HCT116 (cell line): Measurements from ENCODE around the gene KRT78. TPM values are rescaled to one million over a fixed set of nuclear protein-coding genes. Genes with fewer than 3 reads are reported as not detected.

Experiments
- ATAC-seq: fragments of 200-7000 bp; cut with Tn5 transposase; 2 replicates; pipeline ENCODE4 v1.9.1; 2020; ENCODE audit warnings: mild to moderate bottlenecking, moderate library complexity
- BruUV-seq: library from RNA; stranded (reverse); fragments of 400-500 nt; replicated peaks from 2 replicates; lab custom pipeline; 2021; lab: Mats Ljungman, UMichigan
- CTCF ChIA-PET: fragments of 300-600 bp; sonication (Branson Sonifier 250); formaldehyde crosslinking; loops from one replicate; lab custom pipeline; 2021; ENCODE audit warnings: antibody characterized with exemption; lab: Charles Lee
- POLR2A ChIA-PET: fragments of 300-600, 350-600 bp; sonication (Branson Sonifier 250); formaldehyde crosslinking; loops from one replicate; lab custom pipeline; 2021; ENCODE audit warnings: antibody characterized with exemption; lab: Charles Lee
- RAD21 ChIA-PET, 2 experiments: fragments of 300-600 bp; sonication (Branson Sonifier 250); formaldehyde crosslinking; loops; one replicate each; lab custom pipeline; 2023; ENCODE audit warnings: low total read pairs in 2 of 2; ENCODE audit not compliant: uncharacterized antibody in 2 of 2, unreplicated experiment in 2 of 2, low non-redundant PET in 1 of 2; lab: Charles Lee
- DNase-seq: peaks from one replicate; pipeline ENCODE4 v3.0.0-alpha.2; 2010; ENCODE audit warnings: low read depth, low spot score
- H2AFZ ChIP-seq: fragments of 200-600 bp; shearing (Covaris generic), sonication (generic); 2 replicates; pipeline ENCODE4 v1.6.1; 2017; ENCODE audit warnings: low read depth, mixed run types, mixed read lengths, antibody characterized with exemption, low read length; ENCODE audit not compliant: poor library complexity, severe bottlenecking
- H3K27ac ChIP-seq: 2 replicates; pipeline ENCODE4 v1.5.1; 2012; ENCODE audit warnings: low read depth, low read length
- H3K27me3 ChIP-seq: fragments of 200-600 bp; sonication (generic); 2 replicates; pipeline ENCODE4 v1.6.1; 2016; ENCODE audit warnings: mixed run types, low read length, mixed read lengths; ENCODE audit not compliant: insufficient read depth
- H3K36me3 ChIP-seq, 2 experiments: fragments of 200-500 bp in 1 of 2; fragments of 200-600 bp in 1 of 2; sonication (Bioruptor generic) in 1 of 2; sonication (generic) in 1 of 2; 2 replicates each; pipeline versions ENCODE4 v1.5.1 to v1.6.1; 2014 to 2016; ENCODE audit warnings: low read length in 2 of 2, inconsistent platforms in 1 of 2, mixed read lengths in 1 of 2, mixed run types in 1 of 2; ENCODE audit not compliant: insufficient read depth in 2 of 2, control insufficient read depth in 1 of 2
- H3K4me1 ChIP-seq, 2 experiments: fragments of 200-600 bp in 1 of 2; sonication (generic) in 1 of 2; 2 replicates each; pipeline versions ENCODE4 v1.5.1 to v1.6.1; 2012 to 2017; ENCODE audit warnings: low read length in 2 of 2, inconsistent platforms in 1 of 2, mild to moderate bottlenecking in 1 of 2, mixed read lengths in 1 of 2, mixed run types in 1 of 2, moderate library complexity in 1 of 2; ENCODE audit not compliant: insufficient read depth in 2 of 2, control insufficient read depth in 1 of 2
- H3K4me2 ChIP-seq: fragments of 200-600 bp; sonication (generic); 2 replicates; pipeline ENCODE4 v1.6.1; 2017; ENCODE audit warnings: mixed run types, low read length, mixed read lengths
- H3K4me3 ChIP-seq, 2 experiments: fragments of 200-600 bp in 1 of 2; sonication (generic) in 1 of 2; replicated peaks in 1 of 2; 2 replicates each; pipeline ENCODE4 v1.5.1; 2011 to 2016; ENCODE audit warnings: low read length in 2 of 2, control low read depth in 1 of 2, low read depth in 1 of 2, mild to moderate bottlenecking in 1 of 2, mixed read lengths in 1 of 2, mixed run types in 1 of 2
- H3K79me2 ChIP-seq: fragments of 200-600 bp; sonication (generic); 2 replicates; pipeline ENCODE4 v1.6.1; 2017; ENCODE audit warnings: mild to moderate bottlenecking, mixed run types, low read length, moderate library complexity, mixed read lengths; ENCODE audit not compliant: insufficient read depth
- H3K9ac ChIP-seq: fragments of 200-600 bp; sonication (generic); 2 replicates; pipeline ENCODE4 v1.6.1; 2016; ENCODE audit warnings: low read length, mixed read lengths
- H3K9me2 ChIP-seq: fragments of 200-600 bp; sonication (generic), shearing (Covaris generic); 2 replicates; pipeline ENCODE4 v1.6.1; 2017; ENCODE audit warnings: mixed run types, mild to moderate bottlenecking, moderate library complexity; ENCODE audit not compliant: insufficient read depth
- H3K9me3 ChIP-seq, 2 experiments: fragments of 200-500 bp in 1 of 2; fragments of 200-600 bp in 1 of 2; sonication (Bioruptor generic) in 1 of 2; sonication (generic) in 1 of 2; 2 replicates each; pipeline ENCODE4 v1.6.1; 2014 to 2017; ENCODE audit warnings: low read length in 2 of 2, mixed read lengths in 2 of 2, inconsistent platforms in 1 of 2, low read depth in 1 of 2, mild to moderate bottlenecking in 1 of 2, mixed run types in 1 of 2, moderate library complexity in 1 of 2; ENCODE audit not compliant: control insufficient read depth in 1 of 2, insufficient read depth in 1 of 2
- H4K20me1 ChIP-seq: fragments of 200-600 bp; sonication (generic), shearing (Covaris generic); 2 replicates; pipeline ENCODE4 v1.6.1; 2017; ENCODE audit warnings: mixed run types, mild to moderate bottlenecking, moderate library complexity; ENCODE audit not compliant: insufficient read depth
- CEBPB ChIP-seq: IDR thresholded peaks from 2 replicates; pipeline ENCODE4 v1.6.1; 2012; ENCODE audit warnings: low read depth
- CTCF ChIP-seq, 3 experiments: fragments of 200-600 bp in 1 of 3; sonication (generic) in 1 of 3; IDR thresholded peaks in 2 of 3; conservative IDR thresholded peaks in 1 of 3; 2 replicates each; pipeline ENCODE4 v1.5.1; 2012 to 2017; ENCODE audit warnings: low read depth in 2 of 3, low read length in 2 of 3, antibody characterized with exemption in 1 of 3, borderline replicate concordance in 1 of 3, control low read depth in 1 of 3, mild to moderate bottlenecking in 1 of 3, mixed read lengths in 1 of 3, mixed run types in 1 of 3, moderate library complexity in 1 of 3; ENCODE audit not compliant: insufficient read depth in 1 of 3
- EGR1 ChIP-seq: IDR thresholded peaks from 2 replicates; pipeline ENCODE4 v1.6.1; 2012; ENCODE audit warnings: low read depth
- EZH2 ChIP-seq: fragments of 200-600 bp; sonication (generic); IDR thresholded peaks from 2 replicates; pipeline ENCODE4 v1.6.1; 2017; ENCODE audit warnings: antibody characterized with exemption, mixed run types
- EZH2phosphoT487 ChIP-seq: fragments of 200-600 bp; IDR thresholded peaks from 2 replicates; pipeline ENCODE4 v1.6.1; 2018; ENCODE audit warnings: antibody characterized with exemption, borderline replicate concordance
- FOSL1 ChIP-seq: IDR thresholded peaks from 2 replicates; pipeline ENCODE4 v1.6.1; 2012; ENCODE audit warnings: low read depth
- JUND ChIP-seq: IDR thresholded peaks from 2 replicates; pipeline ENCODE4 v1.6.1; 2012
- POLR2A ChIP-seq: IDR thresholded peaks from 2 replicates; pipeline ENCODE4 v1.7.0; 2011; ENCODE audit warnings: borderline replicate concordance; ENCODE audit not compliant: insufficient read depth, insufficient read length; ENCODE audit errors: extremely low read depth
- RAD21 ChIP-seq: IDR thresholded peaks from 2 replicates; pipeline ENCODE4 v1.6.1; 2012; ENCODE audit warnings: low read depth, mild to moderate bottlenecking
- SIN3A ChIP-seq: IDR thresholded peaks from 2 replicates; pipeline ENCODE4 v1.6.1; 2012; ENCODE audit warnings: low read depth
- SP1 ChIP-seq: IDR thresholded peaks from 2 replicates; pipeline ENCODE4 v1.6.1; 2012; ENCODE audit warnings: low read depth
- TCF7L2 ChIP-seq: IDR thresholded peaks from 2 replicates; pipeline ENCODE4 v1.7.0; 2011; ENCODE audit warnings: borderline replicate concordance, inconsistent platforms; ENCODE audit not compliant: insufficient read depth, insufficient read length; ENCODE audit errors: extremely low read depth
- YY1 ChIP-seq: IDR thresholded peaks from 2 replicates; pipeline ENCODE4 v1.6.1; 2011; ENCODE audit warnings: low read length, low read depth, moderate library complexity, mild to moderate bottlenecking; ENCODE audit not compliant: insufficient replicate concordance; ENCODE audit errors: extremely low read depth
- ZFX ChIP-seq: fragments of 450-650 bp; IDR thresholded peaks from 2 replicates; pipeline ENCODE4 v1.6.1; 2017
- ZNF274 ChIP-seq: fragments of 200-500 bp; sonication (Bioruptor generic); IDR thresholded peaks from 2 replicates; pipeline ENCODE4 v1.6.1; 2014; ENCODE audit warnings: mild to moderate bottlenecking, low read depth, low read length, inconsistent platforms
- intact Hi-C: fragments of 100-400 bp; cut with micrococcal nuclease; formaldehyde crosslinking; loops from 2 replicates; pipeline ENCODE4 v1.10.0; 2022
- total RNA-seq: library from RNA; stranded (reverse); gene quantifications from one replicate; pipeline ENCODE4 v1.2.1, GENCODE V29; 2021; ENCODE audit not compliant: unreplicated experiment
- TF ChIP-seq, protein P1 (sequence below): IDR thresholded peaks from 2 replicates; pipeline ENCODE4 v1.6.1; 2012

The KRT78 gene
- total RNA-seq, 1 experiment from 2014 or later, result not detected

DNA sequence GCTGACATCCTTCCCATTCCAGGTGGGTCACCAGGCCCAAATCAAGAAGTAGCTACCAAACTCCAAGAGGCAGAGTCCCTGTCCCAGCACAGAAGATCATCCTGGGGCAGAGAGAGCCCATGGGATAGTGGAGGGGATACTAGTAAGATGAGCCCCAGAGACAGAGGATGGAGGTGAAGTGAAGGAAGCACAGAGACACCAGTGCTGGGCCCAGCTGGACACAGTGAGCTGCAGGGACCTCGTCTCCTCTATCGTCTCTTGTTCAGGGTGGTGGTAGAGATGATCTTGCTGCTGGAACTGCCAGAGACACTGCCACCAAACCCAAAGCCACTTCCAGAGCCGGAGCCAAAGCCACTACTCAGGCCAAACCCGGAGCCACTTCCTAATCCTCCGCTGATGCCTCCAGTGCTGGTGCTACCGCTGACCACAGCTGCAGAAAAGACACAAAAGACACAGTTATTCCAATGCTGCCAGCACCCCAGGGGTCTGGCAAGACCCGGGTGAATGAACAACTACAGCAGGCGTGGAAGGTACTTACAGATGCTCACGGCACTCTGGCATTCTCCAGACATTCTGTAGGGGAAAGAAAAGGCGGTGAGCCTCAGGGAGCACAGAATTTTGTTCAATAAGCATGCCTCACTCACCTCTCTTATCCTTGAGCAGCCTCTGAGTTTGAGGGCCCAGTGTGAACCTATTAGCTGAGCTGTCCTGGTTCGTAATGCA lies 41.8 kb downstream of the KRT78 start:
- Histone ChIP-seq H4K20me1 (no peaks in the 10 kb centered on the region), H2AFZ (no peak overlapping the region), H3K4me3 (no peak overlapping the region), H3K27ac (no peak overlapping the region), H3K9ac (no peak overlapping the region), H3K4me1 (peaks cover 0 to 6% of the 10 kb centered on the region in 2 experiments; a peak in 2 of 4 replicates), H3K9me2 (no peaks in the 10 kb centered on the region), H3K79me2 (no peaks in the 10 kb centered on the region), H3K36me3 (no peaks in the 10 kb centered on the region), H3K4me2 (no peak overlapping the region), H3K27me3 (peaks cover 10% of the 10 kb centered on the region; the same call in 1 of the 2 replicates), H3K9me3 (no peaks in the 10 kb centered on the region)
- ATAC-seq, result no peak
- DNase-seq, result no peak
- intact Hi-C loops, result no loop called here
- RAD21 ChIA-PET, result no interaction called here
- BruUV-seq, result no TSS peak
- POLR2A ChIA-PET, result no interaction called here
- CTCF ChIA-PET, result no interaction called here
- TF ChIP-seq EGR1 (no peak), TCF7L2 (no peak), FOSL1 (no peak), EZH2 (no peak), ZFX (no peak)

DNA sequence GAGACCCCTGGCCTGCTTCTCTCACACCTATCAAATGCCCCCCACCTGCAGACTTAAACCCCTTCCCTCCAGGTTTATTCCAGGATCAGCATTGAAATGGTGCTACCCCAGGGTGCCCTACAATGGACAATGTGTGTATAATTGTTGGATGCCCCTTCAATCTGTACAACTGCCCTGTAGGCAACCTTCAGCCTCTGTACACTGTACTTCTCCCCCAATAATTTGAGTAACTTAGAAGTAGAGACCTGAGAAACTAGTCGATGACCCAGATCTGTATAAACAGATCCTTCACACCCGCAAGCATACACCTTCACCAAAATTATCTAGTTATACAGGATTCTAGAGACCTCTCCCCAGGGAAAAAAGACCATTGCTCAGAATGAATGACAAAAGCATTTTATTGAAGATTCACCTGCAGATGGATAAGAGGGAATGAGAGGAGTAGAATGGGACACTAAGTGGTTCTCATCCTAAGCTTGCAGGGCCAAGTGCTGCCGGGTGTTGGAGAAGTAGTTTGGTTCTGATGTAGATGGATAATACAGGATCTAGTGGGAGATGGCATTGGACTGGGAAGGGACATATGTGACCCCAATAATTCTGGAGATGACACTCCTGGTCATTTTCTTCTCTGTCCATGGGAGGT lies 42.5 kb downstream of the KRT78 start:
- no peak overlapping the region for H3K9ac ChIP-seq
- H3K27me3 ChIP-seq, result peaks cover 10% of the 10 kb centered on the region; the same call in 1 of the 2 replicates
- no peak overlapping the region for H3K4me3 ChIP-seq
- POLR2A ChIA-PET, result no interaction called here
- H3K9me2 ChIP-seq, result no peaks in the 10 kb centered on the region
- DNase-seq (no peak), ATAC-seq (no peak)
- CTCF ChIA-PET, result no interaction called here
- H3K36me3 ChIP-seq, result no peaks in the 10 kb centered on the region
- no peaks in the 10 kb centered on the region for H3K79me2 ChIP-seq
- H3K9me3 ChIP-seq, result no peaks in the 10 kb centered on the region
- H2AFZ ChIP-seq, result no peak overlapping the region
- H3K27ac ChIP-seq, result no peak overlapping the region
- no TSS peak for BruUV-seq
- no peaks in the 10 kb centered on the region for H4K20me1 ChIP-seq
- intact Hi-C loops, result no loop called here
- RAD21 ChIA-PET, result no interaction called here
- H3K4me2 ChIP-seq, result no peak overlapping the region
- H3K4me1 ChIP-seq, result peaks cover 0 to 6% of the 10 kb centered on the region in 2 experiments; a peak in 2 of 4 replicates
- no peak for TF ChIP-seq POLR2A
- TF ChIP-seq JUND, result no peak
- TF ChIP-seq YY1, result no peak
- TF ChIP-seq, protein P1, sequence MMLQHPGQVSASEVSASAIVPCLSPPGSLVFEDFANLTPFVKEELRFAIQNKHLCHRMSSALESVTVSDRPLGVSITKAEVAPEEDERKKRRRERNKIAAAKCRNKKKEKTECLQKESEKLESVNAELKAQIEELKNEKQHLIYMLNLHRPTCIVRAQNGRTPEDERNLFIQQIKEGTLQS, result no peak
- no peak for TF ChIP-seq CTCF (IDR thresholded peaks at IDR 0.05 in 2 of 3, conservative IDR thresholded peaks at IDR 0.05 in 1 of 3; ENCODE audit: borderline replicate concordance in 1 of 3, insufficient read depth in 1 of 3, low read depth in 2 of 3, low read length in 2 of 3)
- TF ChIP-seq ZNF274, result no peak
- TF ChIP-seq RAD21, result no peak
- TF ChIP-seq SIN3A, result no peak
- no peak for TF ChIP-seq EZH2phosphoT487
- TF ChIP-seq CEBPB, result no peak
- TF ChIP-seq SP1, result no peak
